PFSK-1 (cell line): ENCODE data around the gene MBD2.

Experiments
- POLR2AphosphoS5 ChIP-seq: IDR thresholded peaks from 2 replicates; pipeline ENCODE4 v1.6.1; 2012; ENCODE audit warnings: low read depth, mild to moderate bottlenecking, control low read depth, low read length, moderate library complexity
- SIN3A ChIP-seq: IDR thresholded peaks from 2 replicates; pipeline ENCODE4 v1.6.1; 2012; ENCODE audit warnings: mild to moderate bottlenecking, low read length, moderate library complexity, borderline replicate concordance; ENCODE audit not compliant: insufficient read depth
- TAF1 ChIP-seq: IDR thresholded peaks from 2 replicates; pipeline ENCODE4 v1.6.1; 2012; ENCODE audit warnings: low read length, control low read depth, borderline replicate concordance; ENCODE audit not compliant: insufficient read depth
- TF ChIP-seq, protein P1 (sequence below), 2 experiments: IDR thresholded peaks; 2 replicates each; pipeline versions ENCODE4 v1.6.1 to v1.8.0; 2011 to 2012; ENCODE audit warnings: low read depth in 2 of 2, low read length in 2 of 2, control low read depth in 1 of 2, inconsistent platforms in 1 of 2, mild to moderate bottlenecking in 1 of 2, moderate library complexity in 1 of 2; ENCODE audit not compliant: insufficient read depth in 1 of 2

DNA sequence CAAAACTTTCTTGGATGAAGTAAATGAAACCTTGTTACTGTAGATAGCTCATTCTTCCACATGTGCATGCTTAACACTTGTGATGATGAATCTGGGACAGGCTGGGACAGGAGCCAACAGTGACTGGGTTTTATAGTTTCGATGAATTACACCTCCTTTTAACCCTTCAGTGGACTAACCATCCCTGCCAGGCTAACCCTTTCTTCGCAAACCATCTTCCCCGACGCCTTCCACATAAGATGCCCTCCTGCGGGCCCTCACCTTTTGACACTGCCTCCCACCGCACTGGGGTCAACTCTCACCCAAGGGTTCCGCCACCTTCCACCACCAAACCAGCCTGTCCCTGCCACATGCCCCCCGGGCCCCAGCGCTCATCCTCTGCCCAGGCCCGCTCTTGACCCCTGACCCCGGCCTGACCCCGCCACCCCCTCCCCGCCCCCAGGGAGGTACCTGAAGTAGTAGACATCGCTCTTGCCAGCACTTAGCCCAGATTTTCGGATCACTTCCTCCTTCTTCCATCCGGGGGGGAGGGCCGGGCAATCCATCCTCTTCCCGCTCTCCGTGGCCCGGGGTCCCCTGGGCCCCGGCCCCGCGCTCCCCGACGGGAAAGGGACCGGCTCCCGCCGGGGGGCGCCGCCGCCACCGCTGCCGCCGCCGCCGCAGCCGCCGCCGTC is 764 bp downstream of the MBD2 start:
- TF ChIP-seq, protein P1, sequence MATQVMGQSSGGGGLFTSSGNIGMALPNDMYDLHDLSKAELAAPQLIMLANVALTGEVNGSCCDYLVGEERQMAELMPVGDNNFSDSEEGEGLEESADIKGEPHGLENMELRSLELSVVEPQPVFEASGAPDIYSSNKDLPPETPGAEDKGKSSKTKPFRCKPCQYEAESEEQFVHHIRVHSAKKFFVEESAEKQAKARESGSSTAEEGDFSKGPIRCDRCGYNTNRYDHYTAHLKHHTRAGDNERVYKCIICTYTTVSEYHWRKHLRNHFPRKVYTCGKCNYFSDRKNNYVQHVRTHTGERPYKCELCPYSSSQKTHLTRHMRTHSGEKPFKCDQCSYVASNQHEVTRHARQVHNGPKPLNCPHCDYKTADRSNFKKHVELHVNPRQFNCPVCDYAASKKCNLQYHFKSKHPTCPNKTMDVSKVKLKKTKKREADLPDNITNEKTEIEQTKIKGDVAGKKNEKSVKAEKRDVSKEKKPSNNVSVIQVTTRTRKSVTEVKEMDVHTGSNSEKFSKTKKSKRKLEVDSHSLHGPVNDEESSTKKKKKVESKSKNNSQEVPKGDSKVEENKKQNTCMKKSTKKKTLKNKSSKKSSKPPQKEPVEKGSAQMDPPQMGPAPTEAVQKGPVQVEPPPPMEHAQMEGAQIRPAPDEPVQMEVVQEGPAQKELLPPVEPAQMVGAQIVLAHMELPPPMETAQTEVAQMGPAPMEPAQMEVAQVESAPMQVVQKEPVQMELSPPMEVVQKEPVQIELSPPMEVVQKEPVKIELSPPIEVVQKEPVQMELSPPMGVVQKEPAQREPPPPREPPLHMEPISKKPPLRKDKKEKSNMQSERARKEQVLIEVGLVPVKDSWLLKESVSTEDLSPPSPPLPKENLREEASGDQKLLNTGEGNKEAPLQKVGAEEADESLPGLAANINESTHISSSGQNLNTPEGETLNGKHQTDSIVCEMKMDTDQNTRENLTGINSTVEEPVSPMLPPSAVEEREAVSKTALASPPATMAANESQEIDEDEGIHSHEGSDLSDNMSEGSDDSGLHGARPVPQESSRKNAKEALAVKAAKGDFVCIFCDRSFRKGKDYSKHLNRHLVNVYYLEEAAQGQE (IDR thresholded peaks at IDR 0.05; ENCODE audit: insufficient read depth in 1 of 2, low read depth in 2 of 2, low read length in 2 of 2): no peak
- TF ChIP-seq SIN3A (no peak), POLR2AphosphoS5 (no peak), TAF1 (no peak)
